HUDEP-2 (cell line): ENCODE measurements around the gene ATP5MK.
"Not testable (repeated sequence)": the region's sequence is repeated elsewhere in the genome, so short reads cannot be mapped to it uniquely, and the experiment has no call there.

ENCODE experiments used
- DNase-seq, 76 experiments: peaks; one replicate each; lab custom pipeline; 2025; ENCODE audit not compliant: unreplicated experiment in 76 of 76; lab: John Stamatoyannopoulos, UW

The ATP5MK gene, protein sequence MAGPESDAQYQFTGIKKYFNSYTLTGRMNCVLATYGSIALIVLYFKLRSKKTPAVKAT

GRCh38 chr10:103396067-103396788 is at the start of gene ATP5MK, which contains the start of gene PDCD11:
Gene ATP5MK (minus strand): TSS chr10:103396475. CDS start chr10:103392457, 4,018 bp downstream.
Gene PDCD11 (plus strand): TSS chr10:103396626. CDS start chr10:103398427, 1,801 bp downstream.
- peak; percentile 30 to 99 (median 94) for DNase-seq

- DNase-seq = no peak
Measured at GRCh38 chr10:103445366-103445765, 49.1 kb upstream of the ATP5MK start.

DNA sequence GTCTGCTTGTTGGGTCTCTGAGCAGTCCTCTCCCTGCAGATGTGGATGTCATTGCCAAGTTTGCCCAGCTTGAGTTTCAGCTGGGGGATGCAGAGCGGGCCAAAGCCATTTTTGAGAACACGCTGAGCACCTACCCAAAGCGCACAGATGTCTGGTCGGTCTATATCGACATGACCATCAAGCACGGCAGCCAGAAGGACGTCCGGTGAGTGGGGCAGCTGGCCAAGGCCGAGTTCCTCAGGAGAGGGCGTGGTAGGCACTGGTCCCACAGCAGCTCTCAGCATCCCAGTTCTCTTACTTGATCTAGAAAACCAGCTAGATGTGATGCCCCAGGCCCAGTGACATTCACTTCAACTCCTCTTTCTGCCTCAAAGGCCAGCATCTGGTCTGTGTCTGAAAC is 48.2 kb upstream of the ATP5MK start:
- DNase-seq = no peak

DNA sequence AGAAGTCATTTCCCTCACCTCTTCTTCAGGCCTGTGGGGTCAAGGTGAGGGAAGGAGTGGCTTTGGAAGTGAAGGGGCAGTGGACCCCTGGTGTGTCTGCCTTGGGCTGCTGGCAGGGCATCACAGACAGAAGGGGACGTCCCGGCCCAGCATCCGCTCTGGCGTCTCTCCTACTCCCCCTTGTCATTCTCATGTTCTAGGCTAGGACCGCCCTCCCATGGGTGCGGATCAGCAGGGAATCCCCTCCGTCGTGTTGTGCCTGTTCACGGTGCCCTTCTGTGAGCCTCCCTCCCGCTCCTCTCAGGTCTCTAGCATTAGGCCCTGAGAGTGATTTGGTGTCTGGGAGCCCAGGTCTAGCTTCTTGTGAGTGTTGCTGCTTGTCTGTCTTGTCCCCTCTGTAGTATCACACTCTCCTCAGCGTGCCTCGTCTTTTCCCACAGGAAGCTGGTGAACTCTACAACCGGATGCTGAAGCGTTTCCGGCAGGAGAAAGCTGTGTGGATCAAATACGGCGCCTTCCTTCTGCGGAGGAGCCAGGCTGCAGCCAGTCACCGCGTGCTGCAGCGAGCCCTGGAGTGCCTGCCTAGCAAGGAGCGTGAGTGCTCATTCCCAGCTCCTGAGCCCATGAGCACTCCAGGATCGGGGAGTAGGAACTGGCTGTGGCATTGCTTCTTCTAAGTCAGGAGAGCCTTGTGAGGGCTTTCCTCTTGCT is 47.4 kb upstream of the ATP5MK start:
- DNase-seq = no peak

- DNase-seq = no peak
Measured at GRCh38 chr10:103442031-103442461, 45.8 kb upstream of the ATP5MK start.

- no peak for DNase-seq
Measured at GRCh38 chr10:103441611-103442010, 45.3 kb upstream of the ATP5MK start.

GRCh38 chr10:103441206-103441605 is 44.9 kb upstream of the ATP5MK start:
- DNase-seq = no peak

- DNase-seq = no peak
Measured at GRCh38 chr10:103440416-103440815, 44.1 kb upstream of the ATP5MK start.

DNA sequence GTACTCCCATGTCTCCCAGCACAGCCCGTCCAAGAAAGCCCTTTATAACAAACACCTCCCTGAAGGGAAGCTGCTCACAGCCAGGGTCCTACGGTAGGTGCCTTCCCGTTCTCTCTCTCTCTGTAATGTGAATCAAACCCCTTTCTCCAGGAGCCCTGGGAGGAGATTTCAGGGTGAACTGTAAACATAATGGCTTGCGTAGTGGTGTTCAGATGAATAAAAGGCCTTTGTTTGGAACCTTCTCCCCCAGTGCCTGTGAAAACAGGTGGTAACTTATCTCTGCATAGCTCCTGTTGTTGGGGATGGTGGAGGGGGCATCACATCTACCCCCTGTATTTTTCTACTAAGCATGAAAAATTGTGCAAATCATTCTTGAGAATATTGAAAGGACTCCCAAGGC is 43.5 kb upstream of the ATP5MK start:
- DNase-seq = no peak

DNA sequence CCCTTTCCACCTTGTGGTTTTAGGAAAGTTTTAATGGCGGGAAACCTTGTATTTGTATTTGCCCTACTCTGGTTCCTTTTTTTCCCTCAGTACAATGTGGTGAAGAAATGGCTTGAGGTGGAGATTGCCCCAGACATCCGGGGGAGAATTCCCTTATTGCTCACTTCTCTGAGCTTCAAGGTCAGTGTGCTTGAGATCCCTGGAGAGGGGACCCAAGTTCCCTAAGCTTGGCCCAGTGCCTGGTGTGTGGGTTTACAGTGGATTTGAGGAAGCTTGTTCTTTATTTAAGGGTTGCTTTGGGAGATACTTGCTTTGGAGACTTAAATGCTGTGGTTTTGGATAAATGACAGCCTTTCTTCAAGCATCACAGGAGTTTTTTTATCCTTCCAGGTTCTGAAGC is 37.6 kb upstream of the ATP5MK start:
- DNase-seq = no peak

DNA sequence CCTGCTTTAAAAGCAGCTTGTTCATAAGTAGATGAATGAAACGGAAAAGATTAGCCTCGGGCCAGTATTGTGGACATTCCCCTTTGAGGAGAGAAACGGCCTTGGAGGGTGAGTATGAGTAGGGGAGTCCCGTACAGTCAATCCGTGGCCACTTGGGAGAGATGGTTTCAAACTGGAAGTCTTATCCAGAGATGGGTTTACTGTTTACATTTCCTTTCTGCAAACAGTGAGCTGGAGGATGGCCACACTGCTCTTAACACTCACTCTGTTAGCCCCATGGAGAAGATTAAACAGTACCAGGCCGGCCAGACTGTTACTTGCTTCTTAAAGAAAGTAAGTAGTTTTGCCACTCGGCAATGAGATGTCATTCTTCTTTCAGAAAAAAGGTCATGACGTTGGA is 35.6 kb upstream of the ATP5MK start:
- no peak for DNase-seq

- DNase-seq = no peak
Measured at GRCh38 chr10:103429647-103430046, 33.4 kb upstream of the ATP5MK start.

GRCh38 chr10:103428989-103429643 is 32.8 kb upstream of the ATP5MK start:
- no peak for DNase-seq

- no peak for DNase-seq
Measured at GRCh38 chr10:103427866-103428265, 31.6 kb upstream of the ATP5MK start.

DNA sequence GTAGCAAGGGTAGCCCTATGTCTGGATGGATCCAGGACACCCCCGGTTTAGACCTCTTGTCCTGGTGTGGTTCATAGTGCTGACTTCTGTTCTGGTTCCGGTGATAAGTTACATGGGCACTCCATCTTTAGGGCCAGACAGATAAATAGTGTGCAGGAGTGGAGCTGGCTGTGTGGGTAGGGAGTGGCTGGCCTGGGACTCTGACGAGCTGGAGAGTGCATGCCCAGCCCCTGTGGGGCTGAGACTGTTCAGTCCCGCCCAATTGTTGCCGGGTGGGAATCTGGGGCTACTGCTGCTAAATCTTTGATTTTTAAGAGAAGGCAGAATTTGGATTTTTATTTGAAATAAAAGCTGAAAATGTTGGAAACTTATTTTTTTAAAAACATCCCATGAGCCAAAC is 27.5 kb upstream of the ATP5MK start:
- DNase-seq = no peak

- DNase-seq = no peak
Measured at GRCh38 chr10:103419101-103419500, 22.8 kb upstream of the ATP5MK start.

DNA sequence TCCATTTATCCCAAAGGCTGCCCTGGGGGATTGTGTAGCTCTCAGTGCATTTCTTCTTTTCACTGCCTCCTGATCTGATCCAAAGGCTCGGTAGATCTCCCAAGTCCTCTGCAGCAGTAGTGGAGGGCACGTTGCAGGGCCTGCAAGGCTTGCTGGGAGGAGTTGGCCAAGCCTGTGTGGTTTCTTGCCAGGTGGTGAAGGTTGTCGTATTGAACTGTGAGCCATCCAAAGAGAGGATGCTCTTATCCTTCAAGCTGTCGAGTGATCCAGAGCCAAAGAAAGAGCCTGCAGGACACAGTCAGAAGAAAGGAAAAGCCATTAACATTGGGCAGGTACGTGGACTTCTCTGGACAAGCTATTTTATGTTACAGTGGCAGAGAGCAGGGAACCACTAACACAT is 21.3 kb upstream of the ATP5MK start:
- DNase-seq = no peak

DNA sequence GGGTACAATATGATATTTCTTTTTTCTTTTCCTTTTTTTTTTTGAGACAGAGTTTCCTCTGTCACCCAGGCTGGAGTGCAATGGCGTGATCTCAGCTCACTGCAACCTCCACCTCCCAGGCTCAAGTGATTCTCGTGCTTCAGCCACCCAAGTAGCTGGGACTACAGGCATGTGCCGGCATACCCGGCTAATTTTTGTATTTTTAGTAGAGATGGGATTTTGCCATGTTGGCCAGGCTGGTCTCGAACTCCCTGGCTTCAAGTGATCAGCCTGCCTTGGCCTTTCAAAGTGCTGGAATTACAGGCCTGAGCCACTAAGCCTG is 20.8 kb upstream of the ATP5MK start:
- not testable (repeated sequence) for DNase-seq

- DNase-seq = peak in 40 of 76 experiments; percentile 3 to 55 (median 22)
Measured at GRCh38 chr10:103416436-103417147, 20.3 kb upstream of the ATP5MK start.

DNA sequence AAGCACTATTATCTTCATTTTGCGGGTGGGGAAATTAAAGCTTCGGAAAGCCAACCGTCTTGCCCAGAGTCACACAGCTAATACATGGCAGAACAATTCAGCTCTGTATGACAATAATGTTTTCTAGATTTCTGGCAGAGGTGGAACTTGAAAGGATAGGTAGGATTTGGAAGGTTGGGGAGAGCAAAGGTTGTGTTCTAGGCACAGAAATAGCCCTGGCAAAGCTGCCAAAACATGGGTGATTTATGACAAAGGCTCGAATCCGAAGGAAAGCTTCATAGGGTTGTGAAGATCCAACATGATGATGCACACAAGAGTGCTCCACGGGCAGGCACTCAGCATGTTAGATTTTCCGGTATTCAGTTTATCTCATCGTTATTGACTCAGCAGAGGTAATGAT is 19.3 kb upstream of the ATP5MK start:
- no peak for DNase-seq

- DNase-seq = no peak
Measured at GRCh38 chr10:103413564-103413963, 17.3 kb upstream of the ATP5MK start.
